HG03354 (cell line): ENCODE results near the gene SMIM32.

Experiments used
- ATAC-seq: cut with Tn5 transposase; IDR thresholded peaks from one replicate; pipeline ENCODE4 v1.9.1; 2021; ENCODE audit warnings: mild to moderate bottlenecking; ENCODE audit not compliant: unreplicated experiment, poor library complexity, severe bottlenecking

SMIM32 gene

DNA sequence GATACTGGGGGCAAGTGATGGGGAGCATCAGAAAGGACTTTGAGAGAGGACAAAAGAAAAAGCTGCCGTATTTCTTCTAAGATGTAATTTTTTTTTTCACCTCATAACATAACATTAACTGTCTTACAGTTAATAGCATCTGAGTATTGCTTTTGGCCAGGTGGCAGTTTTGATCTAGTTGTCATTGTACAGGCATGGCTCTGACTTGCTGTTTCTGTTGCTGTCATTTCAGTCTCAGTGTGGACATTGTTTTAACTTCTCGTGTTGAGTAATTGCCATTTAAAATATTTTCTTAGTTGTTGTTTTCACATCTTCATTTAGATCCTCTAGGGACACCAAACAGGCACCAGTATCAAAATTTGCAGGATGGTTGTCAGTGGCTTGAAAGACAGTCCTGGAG is 47.9 kb downstream of the SMIM32 start:
- ATAC-seq = peak; percentile 63

GRCh38 chr5:136143763-136144162 is 49.2 kb downstream of the SMIM32 start:
- no peak for ATAC-seq

DNA sequence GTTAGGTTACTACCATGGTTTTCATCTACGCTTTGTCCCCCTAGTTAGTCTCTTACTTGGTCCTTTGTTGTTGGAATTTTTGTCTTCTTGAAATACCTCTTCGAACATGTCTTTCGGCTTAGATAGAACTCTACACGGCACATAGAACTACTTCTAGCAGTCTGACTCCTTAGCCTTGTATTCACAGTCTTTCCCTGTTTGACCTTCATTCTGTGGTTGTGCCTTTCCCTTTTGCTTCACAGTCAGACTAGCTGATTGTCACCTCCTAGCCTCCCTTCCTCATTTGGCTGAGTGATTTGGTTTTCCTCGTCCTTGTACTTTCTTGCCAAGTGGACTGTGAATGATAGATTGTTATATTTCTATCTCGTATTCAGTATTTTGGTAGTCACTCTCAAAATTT is 49.6 kb downstream of the SMIM32 start:
- no peak for ATAC-seq

DNA sequence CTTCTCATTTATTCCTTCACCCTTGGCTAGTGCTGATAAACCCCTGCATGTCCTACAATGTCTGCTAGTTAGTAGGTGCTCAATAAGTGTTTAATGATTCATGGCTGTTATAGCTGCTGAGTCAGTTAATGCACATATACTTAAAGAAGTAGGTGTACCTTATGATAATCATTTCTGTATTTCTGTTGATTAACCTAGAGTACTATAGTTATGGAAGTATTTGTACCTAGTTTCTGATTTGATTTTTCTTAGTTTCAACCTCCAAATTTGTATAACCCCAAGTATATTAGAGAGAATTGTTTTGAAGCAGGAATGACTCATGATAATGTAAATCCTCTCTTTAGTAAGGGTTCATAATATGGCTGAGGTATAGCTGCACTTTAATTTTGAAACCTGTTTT is 51.4 kb downstream of the SMIM32 start:
- peak; percentile 93 for ATAC-seq
